ENCODE results near the gene MTERF2.

MTERF2 gene

GRCh38 chr12:106953352-106954250 lies 33.3 kb downstream of the MTERF2 start:
- no peak for DNase-seq

GRCh38 chr12:106950591-106950990 lies 36.4 kb downstream of the MTERF2 start:
- DNase-seq = no peak

GRCh38 chr12:106947461-106947860 lies 39.5 kb downstream of the MTERF2 start:
- no peak for DNase-seq

- no peak for DNase-seq
Observed at GRCh38 chr12:106945261-106945851, 41.6 kb downstream of the MTERF2 start.

- DNase-seq = no peak
Observed at GRCh38 chr12:106942775-106943174, 44.2 kb downstream of the MTERF2 start.

- DNase-seq = no peak
Observed at GRCh38 chr12:106941481-106942156, 45.3 kb downstream of the MTERF2 start.

GRCh38 chr12:106934277-106934676 lies 52.7 kb downstream of the MTERF2 start:
- DNase-seq = no peak

All from CD4-positive, alpha-beta T cell treated with Interleukin-21 for 1 hour (primary cell).